Activated CD8-positive, alpha-beta T cell treated with anti-CD3 and anti-CD28 coated beads for 36 hours (primary cell): Measurements from ENCODE around the gene IGDCC3. TPM values are rescaled to one million over a fixed set of nuclear protein-coding genes. Genes with fewer than 3 reads are reported as not detected.
"Not testable (repeated sequence)": the region's sequence is repeated elsewhere in the genome, so short reads cannot be mapped to it uniquely, and the experiment has no call there.

Experiments
- ATAC-seq: fragments of 200-7000 bp; cut with Tn5 transposase; one replicate; pipeline ENCODE4 v1.10.0; 2021; ENCODE audit warnings: mild to moderate bottlenecking, moderate library complexity
- CTCF ChIA-PET: fragments of 350-600 bp; sonication (Branson Sonifier 250); formaldehyde crosslinking; loops from one replicate; lab custom pipeline; 2021; ENCODE audit warnings: antibody characterized with exemption; lab: Charles Lee
- POLR2A ChIA-PET: fragments of 350-600 bp; sonication (Branson Sonifier 250); formaldehyde crosslinking; loops from one replicate; lab custom pipeline; 2021; ENCODE audit warnings: antibody characterized with exemption; lab: Charles Lee
- DNase-seq: peaks from one replicate; pipeline ENCODE4 v3.0.0-alpha.2; 2020
- H3K27ac Mint-ChIP-seq: one replicate; pipeline ENCODE4 v1.8.0; 2021; ENCODE audit warnings: mild to moderate bottlenecking, mixed read lengths
- H3K27me3 Mint-ChIP-seq: one replicate; pipeline ENCODE4 v1.8.0; 2021; ENCODE audit warnings: mixed read lengths
- H3K36me3 Mint-ChIP-seq: one replicate; pipeline ENCODE4 v1.8.0; 2021; ENCODE audit warnings: low read depth, mixed read lengths
- H3K4me1 Mint-ChIP-seq: one replicate; pipeline ENCODE4 v1.8.0; 2021; ENCODE audit warnings: low read depth, mixed read lengths
- H3K4me3 Mint-ChIP-seq: one replicate; pipeline ENCODE4 v1.8.0; 2021; ENCODE audit warnings: mild to moderate bottlenecking, moderate library complexity, mixed read lengths
- H3K9me3 Mint-ChIP-seq: one replicate; pipeline ENCODE4 v1.8.0; 2021; ENCODE audit warnings: mixed read lengths
- intact Hi-C: fragments of 100-400 bp; cut with micrococcal nuclease; formaldehyde crosslinking; loops from one replicate; pipeline ENCODE4 v1.10.0; 2022
- total RNA-seq, 2 experiments: library from RNA; stranded (reverse); gene quantifications; one replicate each; pipeline ENCODE4 v1.2.3, GENCODE V29; 2021
- TF ChIP-seq, protein P1 (sequence below): fragments of 200-600 bp; IDR thresholded peaks from one replicate; pipeline ENCODE4 v1.8.0; 2022; ENCODE audit warnings: antibody characterized with exemption, mild to moderate bottlenecking

Gene IGDCC3
- total RNA-seq, 2 experiments from 2014 or later = not detected

GRCh38 chr15:65399001-65399706 lies 21.4 kb upstream of the IGDCC3 start:
- H3K27me3 Mint-ChIP-seq = peaks cover 50% of the 10 kb centered on the region
- DNase-seq (no peak), ATAC-seq (no peak)
- intact Hi-C loops = no loop called here
- H3K27ac Mint-ChIP-seq = no peak overlapping the region
- TF ChIP-seq, protein P1, sequence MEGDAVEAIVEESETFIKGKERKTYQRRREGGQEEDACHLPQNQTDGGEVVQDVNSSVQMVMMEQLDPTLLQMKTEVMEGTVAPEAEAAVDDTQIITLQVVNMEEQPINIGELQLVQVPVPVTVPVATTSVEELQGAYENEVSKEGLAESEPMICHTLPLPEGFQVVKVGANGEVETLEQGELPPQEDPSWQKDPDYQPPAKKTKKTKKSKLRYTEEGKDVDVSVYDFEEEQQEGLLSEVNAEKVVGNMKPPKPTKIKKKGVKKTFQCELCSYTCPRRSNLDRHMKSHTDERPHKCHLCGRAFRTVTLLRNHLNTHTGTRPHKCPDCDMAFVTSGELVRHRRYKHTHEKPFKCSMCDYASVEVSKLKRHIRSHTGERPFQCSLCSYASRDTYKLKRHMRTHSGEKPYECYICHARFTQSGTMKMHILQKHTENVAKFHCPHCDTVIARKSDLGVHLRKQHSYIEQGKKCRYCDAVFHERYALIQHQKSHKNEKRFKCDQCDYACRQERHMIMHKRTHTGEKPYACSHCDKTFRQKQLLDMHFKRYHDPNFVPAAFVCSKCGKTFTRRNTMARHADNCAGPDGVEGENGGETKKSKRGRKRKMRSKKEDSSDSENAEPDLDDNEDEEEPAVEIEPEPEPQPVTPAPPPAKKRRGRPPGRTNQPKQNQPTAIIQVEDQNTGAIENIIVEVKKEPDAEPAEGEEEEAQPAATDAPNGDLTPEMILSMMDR = no peak
- CTCF ChIA-PET = interaction anchor here (1.1 to 2.6 kb wide), 7 partner anchors 13 to 219 kb away, joined by 3 to 20 read pairs (median 4); no protein-coding TSS in a partner anchor
- H3K4me3 Mint-ChIP-seq = no peak overlapping the region
- peaks cover 5% of the 10 kb centered on the region for H3K4me1 Mint-ChIP-seq
- no peaks in the 10 kb centered on the region for H3K36me3 Mint-ChIP-seq
- H3K9me3 Mint-ChIP-seq = no peaks in the 10 kb centered on the region
- POLR2A ChIA-PET = interaction anchor here (2.0 kb wide), 1 partner anchor 22 kb away, joined by 4 read pairs; no protein-coding TSS in a partner anchor

GRCh38 chr15:65398486-65398885 lies 20.7 kb upstream of the IGDCC3 start:
- DNase-seq, H3K9me3 Mint-ChIP-seq, ATAC-seq, H3K36me3 Mint-ChIP-seq, H3K4me1 Mint-ChIP-seq, intact Hi-C loops, H3K27ac Mint-ChIP-seq, H3K4me3 Mint-ChIP-seq: not testable (repeated sequence)
- ChIA-PET POLR2A (interaction anchor here (0.6 kb wide), 1 partner anchor 94 kb away, joined by 3 read pairs; the partner anchor contains the start of gene RNU5B-1), CTCF (interaction anchor here (2.5 to 2.6 kb wide), 2 partner anchors 12 to 80 kb away, joined by 12 to 20 read pairs; no protein-coding TSS in a partner anchor)
- peaks cover 55% of the 10 kb centered on the region for H3K27me3 Mint-ChIP-seq

DNA sequence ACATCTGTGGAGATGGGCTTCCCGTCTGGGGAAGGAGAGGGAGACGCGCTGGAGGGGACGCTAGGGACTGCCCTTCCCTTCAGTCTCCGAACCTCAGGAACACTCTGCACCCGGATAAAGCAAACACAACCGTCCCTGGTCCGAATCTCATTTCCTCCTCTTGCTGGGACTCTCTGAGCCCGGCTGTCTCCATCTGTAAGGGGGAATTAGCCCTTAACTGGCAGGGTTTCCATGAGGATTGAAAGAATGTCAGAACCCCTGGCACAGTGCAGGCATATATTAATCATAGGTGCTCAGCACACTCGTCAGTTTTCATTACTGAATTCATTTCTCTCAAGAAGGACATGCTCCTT lies 19.1 kb upstream of the IGDCC3 start:
- H3K9me3 Mint-ChIP-seq = no peaks in the 10 kb centered on the region
- H3K27ac Mint-ChIP-seq = no peak overlapping the region
- H3K4me1 Mint-ChIP-seq = peaks cover 5% of the 10 kb centered on the region
- TF ChIP-seq, protein P1 = no peak
- DNase-seq = no peak
- intact Hi-C loops = no loop called here
- H3K27me3 Mint-ChIP-seq = peaks cover 56% of the 10 kb centered on the region
- ChIA-PET POLR2A (no interaction called here), CTCF (interaction anchor here (0.9 to 2.6 kb wide), 3 partner anchors 11 to 78 kb away, joined by 3 to 12 read pairs (median 5); no protein-coding TSS in a partner anchor)
- ATAC-seq = no peak
- H3K4me3 Mint-ChIP-seq = no peak overlapping the region
- no peaks in the 10 kb centered on the region for H3K36me3 Mint-ChIP-seq

GRCh38 chr15:65396283-65396964 lies 18.6 kb upstream of the IGDCC3 start:
- Mint-ChIP-seq H3K27me3 (peaks cover 54% of the 10 kb centered on the region), H3K4me3 (no peak overlapping the region), H3K4me1 (peaks cover 5% of the 10 kb centered on the region), H3K27ac (no peak overlapping the region), H3K9me3 (no peaks in the 10 kb centered on the region), H3K36me3 (no peaks in the 10 kb centered on the region)
- TF ChIP-seq, protein P1 = no peak
- ATAC-seq (no peak), DNase-seq (peak; percentile 13)
- POLR2A ChIA-PET = no interaction called here
- CTCF ChIA-PET = interaction anchor here (0.9 kb wide), 1 partner anchor 25 kb away, joined by 3 read pairs; no protein-coding TSS in a partner anchor
- intact Hi-C loops = no loop called here

DNA sequence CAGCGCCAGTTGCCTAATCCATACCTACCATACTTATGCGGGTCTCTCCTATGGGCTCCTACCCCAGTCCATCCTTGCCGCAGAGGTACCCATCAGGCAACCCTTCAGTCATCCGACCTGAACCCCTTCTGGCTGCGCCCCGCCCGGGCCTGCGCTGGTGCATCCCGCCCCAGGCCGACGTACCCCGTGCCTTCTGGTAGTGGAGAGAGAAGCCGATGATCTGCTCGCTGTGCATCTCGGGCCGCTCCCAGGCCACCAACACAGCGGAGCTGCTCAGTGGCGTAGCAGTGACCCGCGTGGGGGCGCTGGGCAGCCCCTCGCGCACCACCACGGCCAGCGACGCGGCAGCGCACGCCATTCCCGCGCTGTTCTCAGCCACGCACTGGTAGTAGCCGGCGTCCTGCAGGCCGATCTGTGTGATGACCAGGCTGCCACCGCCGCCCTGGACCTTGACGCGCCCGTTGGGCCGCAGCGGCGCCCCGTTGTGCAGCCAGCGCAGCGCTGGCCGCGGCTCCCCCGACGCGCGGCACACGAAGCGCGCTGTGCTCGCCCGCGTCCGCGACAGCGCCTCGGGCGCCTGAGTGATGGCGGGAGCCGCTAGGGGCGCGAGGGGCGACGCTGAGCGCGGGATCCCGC lies 17.9 kb upstream of the IGDCC3 start:
- intact Hi-C loops = no loop called here
- DNase-seq = no peak
- ChIA-PET CTCF (interaction anchor here (2.1 to 2.6 kb wide), 2 partner anchors 10 to 77 kb away, joined by 12 to 21 read pairs; no protein-coding TSS in a partner anchor), POLR2A (interaction anchor here (1.1 kb wide), 1 partner anchor 13 kb away, joined by 3 read pairs; no protein-coding TSS in a partner anchor)
- H3K27ac Mint-ChIP-seq = no peak overlapping the region
- TF ChIP-seq, protein P1 = peak; percentile 23
- no peaks in the 10 kb centered on the region for H3K9me3 Mint-ChIP-seq
- peaks cover 5% of the 10 kb centered on the region for H3K4me1 Mint-ChIP-seq
- peak; percentile 55 for ATAC-seq
- no peak overlapping the region for H3K4me3 Mint-ChIP-seq
- H3K36me3 Mint-ChIP-seq = no peaks in the 10 kb centered on the region
- peaks cover 52% of the 10 kb centered on the region for H3K27me3 Mint-ChIP-seq
